ENCODE results near the gene WDR6. TPM values are rescaled to one million over a fixed set of nuclear protein-coding genes. Genes with fewer than 3 reads are reported as not detected.

Gene WDR6
- total and polyA plus RNA-seq, 9 of the 15 experiments (the other 6 are each of a cell fraction or from before 2014, with no cell fraction given): 8.9 to 90.6 (median 44.7) TPM

DNA sequence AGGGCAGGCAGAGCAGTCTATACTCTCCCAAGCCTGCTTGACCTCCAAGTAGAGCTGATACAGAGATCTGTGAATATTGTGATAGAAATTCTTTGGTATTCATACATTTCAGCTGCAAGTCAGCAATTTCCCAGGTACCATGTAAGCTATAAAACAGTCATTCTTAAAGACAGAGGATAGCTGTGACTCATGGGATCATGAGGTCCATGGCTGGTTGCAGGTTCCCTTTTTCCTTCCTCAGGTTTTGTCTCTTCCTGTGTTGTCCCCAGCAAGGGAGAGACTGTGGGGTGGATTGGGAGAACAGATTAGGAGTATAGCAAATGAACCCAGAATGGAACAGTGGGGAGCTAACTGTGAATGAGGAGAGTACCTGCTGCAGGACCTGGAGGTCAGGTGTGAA is 22.5 kb upstream of the WDR6 start (continued):
- no peak for TF ChIP-seq MITF (IDR thresholded peaks at IDR 0.05)
- no peak for TF ChIP-seq SREBF1 (IDR thresholded peaks at IDR 0.05; ENCODE audit: borderline replicate concordance, low read depth, low read length)
- TF ChIP-seq SAP30 (IDR thresholded peaks at IDR 0.05; ENCODE audit: borderline replicate concordance, insufficient read depth, low read depth, low read length, poor library complexity, severe bottlenecking): no peak
- TF ChIP-seq CBFA2T3 (IDR thresholded peaks at IDR 0.05): no peak
- TF ChIP-seq TAF1 (IDR thresholded peaks at IDR 0.05; ENCODE audit: control insufficient read depth, extremely low read depth, insufficient read depth, low read length, severe bottlenecking): no peak
- no peak for TF ChIP-seq STAT5B (CRISPR knock-in tag; IDR thresholded peaks at IDR 0.05)
- no peak for TF ChIP-seq ZC3H11A (IDR thresholded peaks at IDR 0.05; ENCODE audit: low read depth, low read length)
- TF ChIP-seq ZNF316 (IDR thresholded peaks at IDR 0.05): peak; percentile 20; the same call in 1 of the 2 replicates
- TF ChIP-seq ZNF395 (CRISPR knock-in tag; IDR thresholded peaks at IDR 0.05): no peak
- TF ChIP-seq C11orf30 (IDR thresholded peaks at IDR 0.05; ENCODE audit: low read depth): peak; percentile 45
